DMS79 (cell line): ENCODE data around the gene SREK1IP1.

Experiments
- DNase-seq: peaks from one replicate; lab custom pipeline; 2025; lab: John Stamatoyannopoulos, UW

The SREK1IP1 gene

GRCh38 chr5:64768358-64769312, at the start of gene SREK1IP1, which contains the start of gene CWC27:
SREK1IP1 (minus strand) TSS chr5:64768691; CDS start chr5:64768517, 174 bp downstream.
CWC27 (plus strand) TSS chr5:64768930; CDS start chr5:64769147, 217 bp downstream.
- peak; percentile 63 for DNase-seq

DNA sequence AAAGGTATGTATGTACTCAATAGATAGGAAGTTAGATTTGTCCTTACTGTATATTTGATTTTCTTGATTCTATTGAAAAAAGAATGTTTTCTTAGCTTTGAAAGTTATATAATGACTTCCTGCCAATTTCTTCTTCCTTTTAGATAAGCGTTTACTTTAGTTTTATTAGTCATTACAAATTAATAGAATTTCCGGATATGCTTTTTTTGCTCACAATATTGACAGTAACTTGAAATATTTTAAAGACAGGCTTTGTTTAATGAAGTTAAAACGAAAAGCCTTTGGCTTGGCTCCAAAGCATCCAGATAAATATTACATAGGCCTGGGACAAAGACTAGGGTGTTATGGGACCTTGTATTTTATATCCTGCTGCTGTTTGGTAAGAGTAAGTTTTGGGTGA, 49.8 kb upstream of the SREK1IP1 start:
- no peak for DNase-seq

GRCh38 chr5:64814073-64814472, 45.6 kb upstream of the SREK1IP1 start:
- no peak for DNase-seq

- DNase-seq, result no peak
Measured at GRCh38 chr5:64811050-64811640, 42.7 kb upstream of the SREK1IP1 start.

DNA sequence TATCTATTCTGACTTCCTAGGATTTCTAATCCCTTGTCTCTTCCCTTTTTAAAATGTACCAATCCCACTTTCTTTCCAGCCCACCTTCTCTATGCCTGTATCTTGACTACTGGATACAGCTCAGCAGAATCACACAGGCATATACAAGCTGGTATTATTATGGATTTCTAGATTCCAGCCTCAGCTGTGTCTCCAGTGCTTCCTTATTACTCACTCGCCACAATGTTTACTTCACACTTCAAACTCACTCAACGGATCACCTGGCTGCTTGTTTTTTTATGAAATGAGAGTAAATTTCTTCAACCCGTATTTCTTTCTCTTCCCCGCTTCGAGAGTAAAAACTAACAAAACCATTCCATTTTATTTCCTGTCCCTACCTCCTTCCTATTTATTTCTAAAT, 39.0 kb upstream of the SREK1IP1 start:
- DNase-seq, result no peak

GRCh38 chr5:64806537-64806936, 38.0 kb upstream of the SREK1IP1 start:
- no peak for DNase-seq

GRCh38 chr5:64800926-64801325, 32.4 kb upstream of the SREK1IP1 start:
- DNase-seq, result no peak

DNA sequence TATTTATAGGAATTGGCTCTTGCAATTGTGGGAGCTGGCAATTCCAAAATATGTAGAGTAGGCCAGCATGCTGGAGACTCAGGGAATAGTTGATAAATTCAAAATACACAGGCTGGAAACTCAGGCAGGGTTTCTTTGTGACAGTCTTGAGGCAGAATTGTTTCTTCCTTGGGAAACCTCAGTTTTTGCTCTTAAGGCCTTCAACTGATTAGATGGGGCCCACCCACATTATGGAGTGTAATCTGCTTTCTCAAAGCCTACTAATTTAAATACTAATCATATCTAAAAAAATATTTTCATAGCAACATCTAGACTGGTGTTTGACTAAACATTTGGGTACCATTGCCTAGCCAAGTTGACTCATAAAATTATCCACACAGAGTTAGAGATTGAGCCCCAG, 27.8 kb upstream of the SREK1IP1 start:
- no peak for DNase-seq

- no peak for DNase-seq
Measured at GRCh38 chr5:64794053-64794770, 25.7 kb upstream of the SREK1IP1 start.

DNA sequence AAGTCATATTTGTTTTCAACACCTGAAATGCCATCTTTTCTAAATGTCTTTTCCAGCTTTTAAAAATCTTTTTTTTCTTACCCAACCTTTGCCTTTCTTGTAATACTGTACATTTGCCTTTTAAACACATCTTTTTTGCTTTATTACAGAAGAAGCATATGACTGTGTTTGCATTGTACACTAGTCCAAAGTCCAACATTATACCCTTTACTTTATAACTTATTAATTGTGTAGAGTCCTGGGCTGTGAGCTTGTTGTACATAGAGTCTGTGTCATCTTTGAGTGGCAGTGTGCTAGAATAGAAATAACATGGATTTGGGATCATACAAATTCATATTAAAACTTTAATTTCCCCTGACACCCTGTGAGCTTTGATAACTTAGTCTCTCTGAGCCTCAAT, 24.0 kb upstream of the SREK1IP1 start:
- no peak for DNase-seq

GRCh38 chr5:64790210-64790609, 21.7 kb upstream of the SREK1IP1 start:
- no peak for DNase-seq

DNA sequence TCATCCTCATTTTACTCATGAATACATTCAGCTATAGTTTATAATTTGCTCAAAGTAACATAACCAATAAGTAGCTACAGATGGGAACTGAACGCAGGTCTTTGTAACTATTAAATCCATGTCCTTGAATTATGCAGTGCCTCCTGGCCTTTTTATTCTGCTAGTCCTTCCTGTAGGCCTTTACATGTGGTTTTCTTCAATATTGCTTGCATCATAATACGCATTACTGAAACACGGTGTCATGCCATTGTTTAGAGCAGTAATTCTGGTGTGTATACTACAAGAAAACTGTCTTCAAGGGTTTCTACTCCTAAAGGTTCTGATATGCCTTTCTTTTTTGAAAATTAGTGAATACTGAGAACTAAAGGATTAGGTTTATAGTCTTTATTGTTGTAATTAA, 21.0 kb upstream of the SREK1IP1 start:
- DNase-seq, result no peak

- no peak for DNase-seq
Measured at GRCh38 chr5:64788156-64788555, 19.7 kb upstream of the SREK1IP1 start.

DNA sequence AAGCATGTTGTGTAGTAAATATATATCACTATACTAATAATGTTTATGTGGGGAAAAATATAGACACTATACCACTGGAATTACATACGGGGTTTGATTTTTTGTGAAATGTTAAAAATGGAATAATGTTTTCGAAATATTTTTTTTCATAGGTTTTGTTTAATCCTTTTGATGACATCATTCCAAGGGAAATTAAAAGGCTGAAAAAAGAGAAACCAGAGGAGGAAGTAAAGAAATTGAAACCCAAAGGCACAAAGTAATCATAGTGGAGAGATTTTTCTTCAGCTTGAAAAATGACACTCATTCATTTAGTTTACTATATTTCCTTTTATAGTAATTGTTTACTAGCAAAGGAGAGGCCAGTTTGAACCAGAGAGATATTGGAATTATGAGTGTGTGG, 17.9 kb upstream of the SREK1IP1 start:
- DNase-seq, result no peak

- DNase-seq, result no peak
Measured at GRCh38 chr5:64784451-64785025, 16.0 kb upstream of the SREK1IP1 start.

- no peak for DNase-seq
Measured at GRCh38 chr5:64775291-64775690, 6.8 kb upstream of the SREK1IP1 start.

- DNase-seq, result no peak
Measured at GRCh38 chr5:64773533-64773932, 5.0 kb upstream of the SREK1IP1 start.

- no peak for DNase-seq
Measured at GRCh38 chr5:64771736-64772135, 3.2 kb upstream of the SREK1IP1 start.

DNA sequence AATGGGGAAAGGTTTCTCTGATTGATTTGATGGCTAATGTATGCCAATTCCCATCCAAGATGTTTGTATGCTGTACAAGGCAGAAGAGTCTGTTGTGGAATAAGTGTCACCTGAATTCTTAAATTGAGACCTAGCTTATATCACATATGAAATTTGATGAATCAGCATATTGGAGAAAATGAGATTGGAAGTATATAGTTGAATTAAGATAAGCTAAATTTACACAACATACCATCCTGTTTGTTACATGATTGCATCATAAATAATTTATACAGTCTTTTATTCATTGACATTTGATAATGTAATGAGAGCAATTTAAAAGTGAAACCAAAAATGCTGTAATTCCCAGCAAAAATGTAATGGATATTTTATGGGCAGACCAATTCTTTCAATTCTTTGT, 1.4 kb upstream of the SREK1IP1 start:
- DNase-seq, result no peak

DNA sequence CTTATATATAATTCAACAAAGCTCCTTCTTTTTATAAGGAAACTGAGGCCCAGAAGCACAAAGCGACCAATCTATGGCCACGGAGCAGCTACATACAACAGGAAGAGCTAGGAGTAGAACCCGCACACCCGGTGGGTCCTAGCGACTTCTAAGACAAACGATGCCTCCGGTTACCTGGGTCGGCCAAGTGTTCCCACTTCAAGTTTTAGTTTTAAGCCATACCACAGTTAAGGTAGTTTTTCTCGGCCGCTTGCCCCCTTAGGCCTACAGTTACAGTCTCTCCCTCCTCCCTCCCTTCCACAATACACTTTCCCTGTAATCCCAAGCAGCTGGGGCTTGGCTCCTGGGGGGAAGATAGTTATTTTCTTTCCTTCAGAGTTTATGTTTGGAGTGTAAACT, 533 bp downstream of the SREK1IP1 start:
- DNase-seq, result no peak

- DNase-seq, result no peak
Measured at GRCh38 chr5:64766941-64767340, 1.6 kb downstream of the SREK1IP1 start.

- no peak for DNase-seq
Measured at GRCh38 chr5:64765804-64766504, 2.5 kb downstream of the SREK1IP1 start.
